Occipital lobe (tissue), 2 donors: ENCODE measurements around the gene KRT76. TPM values are rescaled to one million over a fixed set of nuclear protein-coding genes. Genes with fewer than 3 reads are reported as not detected.
"Not testable (repeated sequence)": the region's sequence is repeated elsewhere in the genome, so short reads cannot be mapped to it uniquely, and the experiment has no call there.

Experiments used
- DNase-seq: peaks from one replicate; lab custom pipeline; 2025; lab: John Stamatoyannopoulos, UW
- total RNA-seq: library from RNA; depleted of rRNA; stranded (reverse); fragments of >200 nt; gene quantifications from one replicate; pipeline ENCODE4 v1.2.3, GENCODE V29; 2014

Gene KRT76
- total RNA-seq, 1 donor from 2014 or later = not detected

- DNase-seq = no peak
Measured at GRCh38 chr12:52797529-52797894, 20.4 kb upstream of the KRT76 start.

DNA sequence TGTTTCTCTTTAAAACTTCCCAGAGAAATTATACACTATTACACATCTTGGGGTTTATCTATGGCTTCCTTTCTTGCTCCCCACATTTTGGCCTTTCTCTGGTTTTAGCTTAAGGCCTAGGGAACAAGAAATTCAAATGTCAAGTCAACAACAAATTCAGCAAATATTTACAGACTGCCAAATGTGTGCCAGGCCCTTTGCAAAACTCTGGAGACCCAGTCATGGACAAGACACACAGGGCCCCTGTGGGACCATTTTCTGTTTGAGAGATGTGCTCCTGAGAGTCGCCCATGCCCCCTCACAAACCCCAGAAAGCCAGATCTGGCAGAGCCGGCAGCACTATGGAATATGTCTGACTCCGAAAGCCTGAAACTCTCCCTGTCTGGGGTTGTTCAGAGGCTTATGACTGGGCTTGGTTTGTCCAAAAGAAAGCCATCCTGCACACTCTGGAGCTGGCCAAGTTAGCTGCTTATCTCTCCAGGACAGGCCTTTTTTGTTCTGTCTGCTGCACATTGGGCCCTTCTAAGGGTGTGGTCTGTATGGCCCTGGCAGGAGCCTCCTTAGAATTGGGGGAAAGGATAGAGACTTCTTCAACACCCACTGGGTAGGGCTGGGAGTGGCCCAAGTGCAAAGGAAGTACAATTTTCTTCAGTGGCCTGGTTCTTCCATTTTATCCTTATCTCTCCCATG lies 19.8 kb upstream of the KRT76 start:
- no peak for DNase-seq

DNA sequence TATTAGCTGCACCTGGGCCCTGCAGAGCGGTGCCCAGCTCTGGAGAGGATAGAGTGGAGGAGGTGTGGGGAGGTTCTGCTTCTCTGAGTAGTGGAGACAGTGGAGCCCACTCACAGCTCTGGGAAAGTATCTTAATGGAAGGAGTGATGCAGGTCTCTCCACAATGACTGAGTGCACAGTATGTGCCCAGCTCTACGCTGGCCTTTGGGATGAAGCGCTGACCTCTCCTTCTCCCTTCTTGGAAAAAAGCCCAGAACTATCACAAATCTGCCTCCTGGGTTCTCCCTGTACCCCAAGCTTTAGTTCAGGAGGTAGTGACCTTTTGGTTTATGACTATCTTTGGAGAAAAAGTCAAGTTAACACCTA lies 19.3 kb upstream of the KRT76 start:
- DNase-seq = no peak

GRCh38 chr12:52795694-52796428 lies 18.7 kb upstream of the KRT76 start, which contains the start of gene KRT3:
TSS of gene KRT3 (minus strand) at chr12:52796117. CDS start at chr12:52796042, 75 bp downstream.
- DNase-seq = no peak

- not testable (repeated sequence) for DNase-seq
Measured at GRCh38 chr12:52795332-52795674, 18.2 kb upstream of the KRT76 start.

DNA sequence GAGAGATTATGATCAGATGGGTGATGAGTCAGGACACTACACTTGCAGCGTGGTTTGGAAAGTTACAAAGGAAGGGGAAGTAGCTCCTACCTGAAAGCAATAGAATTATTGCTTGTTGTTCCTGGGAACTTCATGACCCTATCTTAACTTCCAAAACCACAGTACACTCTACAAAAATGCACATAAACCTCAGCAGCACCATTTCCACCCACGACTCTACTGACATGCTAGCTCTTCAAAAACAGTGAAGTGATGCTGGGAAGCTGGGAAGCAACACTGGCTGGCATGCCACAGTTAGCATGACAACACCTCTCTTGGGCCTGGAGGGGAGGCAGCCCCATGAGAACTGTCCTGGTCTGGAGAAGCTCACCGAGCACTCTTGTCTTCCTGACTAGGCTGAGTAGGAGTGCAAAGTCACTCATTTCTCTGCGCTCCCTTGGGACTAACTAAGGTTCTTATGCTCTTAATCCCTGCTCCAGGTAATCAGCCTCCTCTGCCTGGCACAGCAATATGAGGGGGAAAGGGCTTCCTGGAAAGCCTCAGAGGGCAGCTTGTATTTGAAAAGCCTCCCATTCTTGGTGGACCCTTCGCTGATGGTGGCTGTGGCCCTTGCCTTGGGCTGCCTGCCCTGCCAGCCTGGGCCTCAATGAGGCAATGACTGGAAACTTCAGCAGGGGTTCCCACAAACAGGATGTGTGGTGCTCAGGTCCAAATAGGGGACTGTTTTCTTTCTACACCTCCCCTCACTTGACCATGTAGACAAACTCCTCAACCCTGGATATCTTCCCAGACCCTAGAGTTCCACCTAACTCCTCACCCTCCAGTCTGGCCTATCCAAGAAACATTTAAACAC lies 17.6 kb upstream of the KRT76 start:
- no peak for DNase-seq

GRCh38 chr12:52792185-52793029 lies 15.3 kb upstream of the KRT76 start:
- DNase-seq = no peak

- DNase-seq = no peak
Measured at GRCh38 chr12:52791271-52792184, 14.4 kb upstream of the KRT76 start.

DNA sequence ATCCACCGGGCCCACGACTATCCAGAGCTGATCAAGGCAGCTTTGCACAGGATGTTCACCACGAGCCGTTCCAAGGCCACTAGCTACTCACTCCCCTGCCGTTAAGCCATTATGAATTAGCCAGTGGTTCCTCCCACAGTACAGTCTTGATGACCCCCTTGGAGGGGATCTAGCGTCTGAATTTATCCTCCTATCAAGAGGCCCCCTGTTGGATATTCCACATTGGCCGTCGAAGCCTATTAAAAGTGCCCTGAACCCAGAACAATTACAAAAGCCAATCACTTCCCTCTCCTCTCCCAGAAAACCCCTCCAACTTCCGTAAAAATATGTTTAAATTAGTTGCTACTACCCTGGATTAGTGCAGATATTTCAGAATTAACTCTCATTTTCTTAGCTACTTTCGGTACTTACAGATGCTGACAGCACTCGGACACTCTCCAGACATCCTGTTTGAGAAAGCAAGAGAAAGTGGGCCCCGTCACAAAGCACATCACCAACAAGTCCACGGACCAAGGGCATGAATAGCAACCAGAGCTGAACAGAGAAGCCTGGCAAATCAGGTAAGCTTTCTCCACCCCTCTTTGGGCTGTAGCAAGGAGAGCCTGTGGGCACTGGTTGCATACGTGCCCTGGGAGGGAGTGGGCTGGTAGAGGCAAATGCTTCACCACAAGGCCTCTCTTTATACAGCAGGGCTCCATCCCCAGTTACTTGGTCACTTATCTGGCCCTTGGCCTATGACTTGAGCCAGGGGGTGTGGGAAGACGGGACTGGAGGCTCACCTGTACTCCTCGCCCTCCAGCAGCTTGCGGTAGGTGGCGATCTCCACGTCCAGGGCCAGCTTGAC lies 13.5 kb upstream of the KRT76 start:
- no peak for DNase-seq

DNA sequence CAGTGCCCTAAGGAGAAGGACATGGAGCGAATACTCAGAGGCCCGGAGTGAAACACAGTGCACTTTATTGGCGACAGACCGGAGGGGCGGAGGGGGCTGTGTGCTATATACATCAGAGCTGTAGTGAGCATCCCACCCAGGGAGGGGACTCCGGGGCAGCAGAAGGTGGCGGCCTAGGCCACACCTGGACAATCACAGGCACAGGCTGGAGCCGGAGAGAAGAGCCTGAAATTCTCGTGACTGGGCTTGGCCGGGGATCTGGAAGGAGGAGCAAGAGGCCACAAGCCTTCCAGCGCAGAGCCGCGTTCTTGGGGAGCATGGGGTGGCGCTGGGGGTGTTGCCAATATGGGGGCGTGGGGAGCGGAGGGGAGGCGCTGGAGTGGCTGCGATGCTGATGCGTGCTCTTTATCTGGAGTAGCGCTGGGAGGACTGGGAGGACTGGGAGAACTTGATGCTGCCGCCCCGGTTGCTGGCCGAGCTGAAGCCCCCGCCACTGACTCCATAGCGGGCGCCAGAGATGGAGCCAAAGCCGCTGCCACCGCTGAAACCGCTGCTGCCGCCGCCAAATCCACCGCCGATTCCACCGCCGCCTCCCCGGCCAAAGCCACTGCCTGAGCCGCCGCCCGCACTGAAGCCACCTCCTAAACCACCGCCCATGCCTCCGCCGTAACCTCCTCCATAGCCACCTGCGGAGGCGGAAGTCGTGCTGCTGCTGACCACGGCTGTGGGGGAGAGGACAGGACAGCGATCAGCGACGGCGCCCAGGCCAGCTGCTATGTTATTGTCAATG lies 12.7 kb upstream of the KRT76 start:
- no peak for DNase-seq

DNA sequence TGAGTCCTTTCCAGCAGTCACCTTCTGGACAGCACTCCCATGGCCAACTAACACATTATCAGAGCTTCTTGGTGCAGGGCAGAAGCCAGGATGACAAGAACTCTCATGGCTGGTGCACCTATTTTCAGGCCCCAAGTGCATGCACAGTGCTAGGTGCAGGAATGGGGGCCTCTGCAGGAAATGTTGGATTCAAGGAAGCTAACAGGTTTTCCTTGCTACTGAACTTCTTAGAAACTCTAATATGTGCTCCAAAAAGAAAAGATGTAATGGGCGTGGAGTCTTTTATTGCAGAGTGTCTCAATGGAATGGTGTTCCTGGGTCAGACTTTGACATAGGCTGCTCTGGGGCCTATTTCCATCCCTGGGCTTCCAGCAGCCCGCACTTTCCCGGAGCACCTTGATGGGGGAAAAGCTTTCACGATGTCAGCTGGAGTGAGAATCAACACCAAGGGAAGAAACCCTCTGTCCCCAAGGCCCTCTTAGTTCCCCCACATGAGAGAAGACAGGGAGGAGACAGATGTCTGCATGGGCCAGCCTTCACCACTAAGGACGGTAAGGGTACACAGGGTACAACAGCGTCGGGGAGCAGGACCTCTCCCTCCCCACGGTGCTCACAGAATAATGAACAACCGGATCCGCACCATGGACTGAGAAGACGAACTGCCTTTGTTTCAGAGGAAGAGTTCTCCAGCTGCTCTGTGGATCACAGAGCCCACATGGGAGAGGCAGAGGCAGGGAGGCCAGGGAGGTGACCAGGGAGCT lies 11.9 kb upstream of the KRT76 start:
- no peak for DNase-seq

DNA sequence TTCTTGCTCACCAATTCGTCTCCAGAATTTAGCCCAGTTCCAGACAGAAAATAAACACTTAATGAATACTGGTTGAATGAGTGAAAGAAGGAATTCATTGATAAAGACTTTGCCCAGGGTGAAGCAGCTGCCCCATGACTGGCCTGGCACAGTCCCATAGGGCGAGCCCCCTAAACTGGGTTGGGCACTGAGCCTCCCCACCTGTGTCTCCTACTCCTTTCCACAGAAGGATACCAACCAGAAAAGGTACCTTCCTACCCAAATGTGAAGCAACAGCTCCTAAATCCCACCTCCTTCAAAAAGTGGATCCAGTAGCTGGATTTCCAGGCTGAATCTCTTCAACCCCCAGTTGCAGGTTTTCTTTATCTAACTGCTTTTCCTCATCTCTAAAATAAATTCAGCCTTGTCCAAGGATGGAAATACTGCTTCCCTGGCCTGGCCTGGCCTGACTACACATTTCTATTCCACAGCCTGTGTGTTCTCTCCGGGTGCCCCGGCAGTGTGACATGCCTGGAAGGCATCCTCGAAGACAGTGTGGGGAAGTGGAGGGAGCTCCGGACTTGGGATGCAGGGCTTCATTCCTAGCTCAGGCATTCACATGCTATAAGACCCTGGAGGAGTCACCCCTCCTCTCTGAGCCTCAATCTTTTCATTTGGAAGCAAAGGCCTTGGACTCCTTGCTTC lies 11.2 kb upstream of the KRT76 start:
- DNase-seq = no peak

DNA sequence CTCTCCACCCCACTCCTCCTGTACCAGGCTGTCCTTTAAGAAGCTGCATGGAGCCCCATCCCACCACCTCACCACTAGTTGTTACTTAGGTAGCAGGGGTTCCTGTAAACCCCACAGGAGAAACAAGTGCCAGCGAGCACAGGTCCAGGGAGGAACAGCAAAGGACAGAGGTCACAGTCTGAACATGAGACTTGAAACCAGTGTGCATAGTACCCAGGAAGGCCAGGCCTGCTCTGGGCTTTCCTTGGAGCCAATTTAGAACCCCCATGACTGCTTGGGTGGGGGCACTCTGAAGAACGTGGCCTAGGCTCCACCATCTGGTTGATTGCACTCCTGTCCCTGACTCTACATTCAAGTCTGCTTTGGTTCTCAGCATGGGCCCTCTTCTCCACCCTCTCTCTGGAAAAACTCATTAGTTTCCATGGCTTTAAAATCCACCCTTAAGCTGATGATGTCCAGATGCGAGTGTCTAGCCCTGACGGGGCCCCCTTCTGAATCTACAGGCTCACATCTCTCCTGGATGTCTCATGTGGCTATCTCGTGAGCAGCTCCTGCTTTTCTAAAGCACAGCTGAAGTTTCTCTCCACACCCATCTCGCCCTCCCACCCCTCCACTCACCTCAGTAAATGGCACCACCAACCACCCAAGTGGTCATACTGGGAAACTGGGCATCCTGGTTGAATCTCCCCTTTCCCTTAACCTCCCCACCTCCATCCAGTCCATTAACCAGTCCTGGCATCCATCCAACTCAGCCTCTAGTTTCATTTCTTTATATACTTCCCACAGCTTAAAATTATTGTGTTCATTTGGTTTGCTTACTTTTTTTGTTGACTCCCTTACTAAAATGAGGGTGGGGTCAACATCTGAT lies 10.4 kb upstream of the KRT76 start:
- no peak for DNase-seq

- no peak for DNase-seq
Measured at GRCh38 chr12:52784909-52785308, 7.8 kb upstream of the KRT76 start.

- no peak for DNase-seq
Measured at GRCh38 chr12:52783563-52784316, 6.6 kb upstream of the KRT76 start.

- no peak for DNase-seq
Measured at GRCh38 chr12:52782502-52782901, 5.4 kb upstream of the KRT76 start.
